Testis (tissue), 3 donors: Measurements from ENCODE around the gene STIM1. TPM values are rescaled to one million over a fixed set of nuclear protein-coding genes. Genes with fewer than 3 reads are reported as not detected.
"Not testable (repeated sequence)": the region's sequence is repeated elsewhere in the genome, so short reads cannot be mapped to it uniquely, and the experiment has no call there.

ENCODE experiments used
- DNase-seq: peaks from one replicate; pipeline ENCODE4 v3.0.0-alpha.2; 2019
- H3K27ac ChIP-seq, 2 donors: fragments of 200-600 bp; sonication (generic); one replicate each; pipeline ENCODE4 v1.5.1; 2019
- H3K27me3 ChIP-seq: fragments of 200-600 bp; sonication (generic); one replicate; pipeline ENCODE4 v1.5.1; 2019
- H3K36me3 ChIP-seq: fragments of 200-600 bp; sonication (generic); one replicate; pipeline ENCODE4 v1.5.1; 2017; ENCODE audit warnings: low read depth; ENCODE audit errors: missing control alignments
- H3K4me1 ChIP-seq: fragments of 200-600 bp; sonication (generic); one replicate; pipeline ENCODE4 v1.5.1; 2019
- H3K4me3 ChIP-seq, 2 donors: fragments of 200-600 bp; sonication (generic); one replicate each; pipeline ENCODE4 v1.5.1; 2017 to 2019
- H3K9me3 ChIP-seq: fragments of 200-600 bp; sonication (generic); one replicate; pipeline ENCODE4 v1.5.1; 2017
- CTCF ChIP-seq, 3 experiments: fragments of 450-650 bp in 2 of 3; fragments of 200-600 bp in 1 of 3; sonication (generic) in 1 of 3; IDR thresholded peaks; one replicate each; pipeline ENCODE4 v1.5.1; 2016 to 2019; ENCODE audit warnings: antibody characterized with exemption in 3 of 3, mild to moderate bottlenecking in 2 of 3, moderate library complexity in 1 of 3
- POLR2A ChIP-seq: fragments of 450-650 bp; IDR thresholded peaks from one replicate; pipeline ENCODE4 v1.6.1; 2017; ENCODE audit warnings: antibody characterized with exemption, mild to moderate bottlenecking, moderate library complexity
- WGBS, 2 donors: methylation state at CpG; one replicate each; pipeline ENCODE4 v1.1.5; 2018; 5-methylcytosine and 5-hydroxymethylcytosine counted together
- intact Hi-C: fragments of 100-400 bp; cut with DNase I; formaldehyde crosslinking; loops from one replicate; pipeline ENCODE4 v1.15.1; 2023; ENCODE audit warnings: low total_unique reads
- polyA plus RNA-seq: library from polyadenylated mRNA; stranded (reverse); fragments of 350-450 nt; fragmentation: Illumina TruSeq; extraction: RNeasy Lipid Tissue Mini Kit (QIAGEN cat#74804); gene quantifications from one replicate; pipeline ENCODE4 v1.2.3, GENCODE V29; 2014; ENCODE audit warnings: low read depth, low replicate concordance; ENCODE audit not compliant: insufficient read depth
- total RNA-seq, 2 donors: library from RNA; depleted of rRNA; stranded (reverse); fragments of >200 nt; gene quantifications; one replicate each; pipeline ENCODE4 v1.2.3, GENCODE V29; 2016

The STIM1 gene
- total and polyA plus RNA-seq, 3 donors from 2014 or later = 78.2 to 95.5 (median 87.1) TPM

GRCh38 chr11:3995949-3996554 is 140.6 kb downstream of the STIM1 start:
- Histone ChIP-seq H3K27me3 (no peaks in the 10 kb centered on the region), H3K4me3 (no peak overlapping the region), H3K36me3 (no peaks in the 10 kb centered on the region), H3K4me1 (no peaks in the 10 kb centered on the region), H3K9me3 (no peaks in the 10 kb centered on the region), H3K27ac (no peak overlapping the region)
- 74 to 83% methylated on average over 4 of the region's 4 CpGs for WGBS, 2 donors
- DNase-seq = no peak
- TF ChIP-seq POLR2A (no peak), CTCF (IDR thresholded peaks at IDR 0.05) (no peak)
- intact Hi-C loops = no loop called here

- no peak overlapping the region for H3K4me3 ChIP-seq
- 93 to 97% methylated on average over 1 of the region's 1 CpG for WGBS, 2 donors
- H3K27ac ChIP-seq = no peak overlapping the region
- DNase-seq = no peak
- no peaks in the 10 kb centered on the region for H3K9me3 ChIP-seq
- intact Hi-C loops = no loop called here
- TF ChIP-seq POLR2A (no peak), CTCF (IDR thresholded peaks at IDR 0.05) (no peak)
- H3K4me1 ChIP-seq = no peaks in the 10 kb centered on the region
- no peaks in the 10 kb centered on the region for H3K27me3 ChIP-seq
- H3K36me3 ChIP-seq = no peaks in the 10 kb centered on the region
These were observed 141.2 kb downstream of the STIM1 start for GRCh38 chr11:3996651-3997050.

DNA sequence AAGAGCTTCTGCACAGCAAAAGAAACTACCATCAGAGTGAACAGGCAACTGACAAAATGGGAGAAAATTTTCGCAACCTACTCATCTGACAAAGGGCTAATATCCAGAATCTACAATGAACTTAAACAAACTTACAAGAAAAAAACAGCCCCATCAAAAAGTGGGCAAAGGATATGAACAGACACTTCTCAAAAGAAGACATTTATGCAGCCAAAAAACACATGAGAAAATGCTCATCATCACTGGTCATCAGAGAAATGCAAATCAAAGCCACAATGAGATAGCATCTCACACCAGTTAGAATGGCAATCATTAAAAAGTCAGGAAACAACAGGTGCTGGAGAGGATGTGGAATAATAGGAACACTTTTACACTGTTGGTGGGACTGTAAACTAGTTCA is 149.3 kb downstream of the STIM1 start:
- H3K9me3 ChIP-seq, H3K27ac ChIP-seq, DNase-seq, intact Hi-C loops, H3K27me3 ChIP-seq, H3K36me3 ChIP-seq, H3K4me3 ChIP-seq, H3K4me1 ChIP-seq: not testable (repeated sequence)
- 100% methylated on average over 1 of the region's 1 CpG for WGBS, 2 donors

- WGBS, 2 donors = 91 to 92% methylated on average over 3 of the region's 3 CpGs
- intact Hi-C loops = no loop called here
These were observed 151.6 kb downstream of the STIM1 start for GRCh38 chr11:4006946-4007680.

DNA sequence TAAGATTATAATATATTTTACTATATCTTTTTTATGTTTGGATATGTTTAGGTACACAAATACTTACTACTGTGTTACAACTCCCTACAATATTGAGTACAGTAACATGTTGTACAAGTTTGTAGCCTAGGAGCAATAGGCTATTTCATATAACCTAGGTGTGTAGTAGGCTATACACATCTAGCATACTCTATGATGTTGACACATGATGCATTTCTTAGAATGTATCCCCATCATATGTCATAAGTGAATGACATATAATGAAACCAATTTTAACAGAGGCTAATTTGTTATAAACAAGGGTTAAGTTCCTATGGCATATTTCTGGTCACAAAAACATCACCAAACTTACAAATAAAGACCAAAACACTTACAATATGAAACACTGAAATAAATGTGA is 152.7 kb downstream of the STIM1 start:
- Histone ChIP-seq H3K36me3 (no peaks in the 10 kb centered on the region), H3K4me1 (no peaks in the 10 kb centered on the region), H3K9me3 (no peaks in the 10 kb centered on the region), H3K27me3 (no peaks in the 10 kb centered on the region), H3K27ac (no peak overlapping the region), H3K4me3 (no peak overlapping the region)
- DNase-seq = no peak
- no peak for TF ChIP-seq POLR2A
- no peak for TF ChIP-seq CTCF (IDR thresholded peaks at IDR 0.05)
- intact Hi-C loops = no loop called here

More at GRCh38 chr11:4006946-4007680, 151.6 kb downstream of the STIM1 start:
- DNase-seq = no peak
- TF ChIP-seq CTCF (IDR thresholded peaks at IDR 0.05) (no peak), POLR2A (no peak)
- Histone ChIP-seq H3K27ac (no peak overlapping the region), H3K4me1 (no peaks in the 10 kb centered on the region), H3K9me3 (no peaks in the 10 kb centered on the region), H3K36me3 (no peaks in the 10 kb centered on the region), H3K27me3 (no peaks in the 10 kb centered on the region), H3K4me3 (no peak overlapping the region)

DNA sequence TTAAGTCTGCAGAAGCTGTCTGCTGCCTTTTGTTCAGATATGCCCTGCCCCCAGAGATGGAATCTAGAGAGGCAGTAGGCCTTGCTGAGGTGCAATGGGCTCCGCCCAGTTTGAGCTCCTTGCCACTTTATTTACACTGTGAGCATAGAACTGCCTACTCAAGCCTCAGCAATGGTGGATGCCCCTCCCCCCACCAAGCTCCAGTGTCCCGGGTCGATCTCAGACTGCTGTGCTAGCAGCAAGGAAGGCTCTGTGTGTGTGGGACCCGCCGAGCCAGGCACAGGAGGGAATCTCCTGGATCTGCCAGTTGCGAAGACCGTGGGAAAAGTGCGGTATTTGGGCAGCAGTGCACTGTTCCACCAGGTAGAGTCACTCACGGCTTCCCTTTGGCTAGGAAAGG is 161.1 kb downstream of the STIM1 start:
- H3K4me1 ChIP-seq, DNase-seq, H3K27ac ChIP-seq, H3K4me3 ChIP-seq, intact Hi-C loops, H3K36me3 ChIP-seq, H3K9me3 ChIP-seq, H3K27me3 ChIP-seq: not testable (repeated sequence)
- 87 to 97% methylated on average over 4 to 9 of the region's 9 CpGs for WGBS, 2 donors
